Measurements from ENCODE around the gene EIF4H.
"Not testable (repeated sequence)": the region's sequence is repeated elsewhere in the genome, so short reads cannot be mapped to it uniquely, and the experiment has no call there.

Gene EIF4H

GRCh38 chr7:74173866-74174605 is at the start of gene EIF4H:
Gene EIF4H (plus strand): TSS chr7:74174356. CDS start chr7:74174384, 28 bp downstream.
- DNase-seq (ENCODE audit: low spot score), result peak; percentile 99

- DNase-seq (ENCODE audit: low spot score), result no peak
Observed at GRCh38 chr7:74126220-74126880, 47.8 kb upstream of the EIF4H start.

GRCh38 chr7:74129887-74130286 is 44.3 kb upstream of the EIF4H start:
- no peak for DNase-seq (ENCODE audit: low spot score)

GRCh38 chr7:74130518-74130917 is 43.6 kb upstream of the EIF4H start:
- no peak for DNase-seq (ENCODE audit: low spot score)

GRCh38 chr7:74134117-74134620 is 40.0 kb upstream of the EIF4H start:
- DNase-seq (ENCODE audit: low spot score), result no peak

- no peak for DNase-seq (ENCODE audit: low spot score)
Observed at GRCh38 chr7:74138334-74138867, 35.8 kb upstream of the EIF4H start.

GRCh38 chr7:74138945-74139843 is 35.0 kb upstream of the EIF4H start:
- DNase-seq (ENCODE audit: low spot score), result no peak

GRCh38 chr7:74141705-74142104 is 32.5 kb upstream of the EIF4H start:
- DNase-seq (ENCODE audit: low spot score), result peak; percentile 32

- DNase-seq (ENCODE audit: low spot score), result no peak
Observed at GRCh38 chr7:74143383-74143782, 30.8 kb upstream of the EIF4H start.

- DNase-seq (ENCODE audit: low spot score), result no peak
Observed at GRCh38 chr7:74148491-74148890, 25.7 kb upstream of the EIF4H start.

GRCh38 chr7:74149071-74149470 is 25.1 kb upstream of the EIF4H start:
- DNase-seq (ENCODE audit: low spot score), result no peak

- DNase-seq (ENCODE audit: low spot score), result no peak
Observed at GRCh38 chr7:74149603-74150002, 24.6 kb upstream of the EIF4H start.

- no peak for DNase-seq (ENCODE audit: low spot score)
Observed at GRCh38 chr7:74153736-74154135, 20.4 kb upstream of the EIF4H start.

- no peak for DNase-seq (ENCODE audit: low spot score)
Observed at GRCh38 chr7:74155810-74156395, 18.3 kb upstream of the EIF4H start.

GRCh38 chr7:74157605-74158004 is 16.6 kb upstream of the EIF4H start:
- no peak for DNase-seq (ENCODE audit: low spot score)

GRCh38 chr7:74164985-74165456 is 9.1 kb upstream of the EIF4H start:
- DNase-seq (ENCODE audit: low spot score), result no peak

GRCh38 chr7:74165867-74166593 is 8.1 kb upstream of the EIF4H start:
- no peak for DNase-seq (ENCODE audit: low spot score)

GRCh38 chr7:74167324-74167723 is 6.8 kb upstream of the EIF4H start:
- DNase-seq (ENCODE audit: low spot score), result not testable (repeated sequence)

GRCh38 chr7:74173074-74173473 is 1.1 kb upstream of the EIF4H start:
- no peak for DNase-seq (ENCODE audit: low spot score)

- DNase-seq (ENCODE audit: low spot score), result no peak
Observed at GRCh38 chr7:74173491-74173865, 678 bp upstream of the EIF4H start.

- peak; percentile 29 for DNase-seq (ENCODE audit: low spot score)
Observed at GRCh38 chr7:74174606-74175082, 488 bp downstream of the EIF4H start.

Data from LoVo (cell line).